Parathyroid adenoma (tissue), 2 donors: ENCODE data around the gene CCDC192.
"Not testable (repeated sequence)": the region's sequence is repeated elsewhere in the genome, so short reads cannot be mapped to it uniquely, and the experiment has no call there.

Experiments used
- H2AFZ ChIP-seq: fragments of 300-600 bp; sonication (generic); one replicate; pipeline ENCODE4 v1.7.0; 2017; ENCODE audit warnings: antibody characterized with exemption, mild to moderate bottlenecking
- H3K27ac ChIP-seq: fragments of 300-600 bp; sonication (generic); one replicate; pipeline ENCODE4 v1.7.0; 2017
- H3K27me3 ChIP-seq: fragments of 300-600 bp; sonication (generic); one replicate; pipeline ENCODE4 v1.7.0; 2017; ENCODE audit warnings: low read length; ENCODE audit not compliant: control insufficient read depth, insufficient read depth
- H3K36me3 ChIP-seq: fragments of 300-600 bp; sonication (generic); one replicate; pipeline ENCODE4 v1.7.0; 2017; ENCODE audit warnings: low read length; ENCODE audit not compliant: control insufficient read depth, insufficient read depth
- H3K4me1 ChIP-seq: fragments of 300-600 bp; sonication (generic); one replicate; pipeline ENCODE4 v1.7.0; 2017; ENCODE audit warnings: control low read depth
- H3K4me2 ChIP-seq: fragments of 300-600 bp; sonication (generic); one replicate; pipeline ENCODE4 v1.7.0; 2017; ENCODE audit warnings: low read length
- H3K4me3 ChIP-seq: fragments of 300-600 bp; sonication (generic); one replicate; pipeline ENCODE4 v1.7.0; 2017; ENCODE audit warnings: low read depth, low read length
- H3K79me2 ChIP-seq: fragments of 300-600 bp; sonication (generic); one replicate; pipeline ENCODE4 v1.7.0; 2017; ENCODE audit warnings: control low read depth
- H3K9ac ChIP-seq: fragments of 300-600 bp; sonication (generic); one replicate; pipeline ENCODE4 v1.7.0; 2017; ENCODE audit warnings: mild to moderate bottlenecking
- H3K9me3 ChIP-seq: fragments of 300-600 bp; sonication (generic); one replicate; pipeline ENCODE4 v1.7.0; 2017; ENCODE audit warnings: low read length; ENCODE audit not compliant: control insufficient read depth
- TF ChIP-seq, protein P1 (sequence below): fragments of 300-600 bp; sonication (generic); IDR thresholded peaks from one replicate; pipeline ENCODE4 v1.7.0; 2017; ENCODE audit warnings: antibody characterized with exemption, mild to moderate bottlenecking
- donor health status: primary hyperparathyroidism.

CCDC192 gene

DNA sequence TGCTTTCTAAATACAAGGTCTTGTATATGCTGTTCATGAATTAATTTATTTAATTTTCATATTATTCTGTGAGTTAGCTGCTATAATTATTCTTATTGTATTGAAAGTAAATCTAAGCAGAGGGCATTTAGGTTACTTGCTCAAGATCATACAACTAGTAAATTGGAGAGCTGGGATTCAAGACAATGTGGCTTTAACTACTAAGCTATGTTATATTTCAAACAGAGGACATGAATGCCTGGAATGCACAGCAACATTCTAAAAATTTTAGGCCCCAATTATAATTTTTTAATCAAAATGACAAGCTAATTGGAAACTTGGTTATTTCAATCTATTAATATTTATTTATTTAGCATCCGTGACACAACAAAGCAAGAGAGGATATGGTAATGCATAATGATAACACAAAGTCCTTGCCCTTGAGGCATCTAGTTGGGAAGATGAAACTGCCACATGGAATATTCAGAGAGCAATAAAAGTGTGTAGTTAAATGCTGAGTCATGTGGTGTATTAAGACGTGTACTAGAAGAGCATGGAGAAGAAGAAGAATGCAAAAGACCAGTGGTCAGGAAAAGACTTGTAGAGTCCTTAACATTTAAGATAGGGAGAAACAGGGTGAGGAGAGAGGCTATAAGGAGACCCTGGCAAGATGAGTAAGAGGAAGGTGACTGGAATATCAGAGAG lies 29.9 kb upstream of the CCDC192 start:
- TF ChIP-seq, protein P1, sequence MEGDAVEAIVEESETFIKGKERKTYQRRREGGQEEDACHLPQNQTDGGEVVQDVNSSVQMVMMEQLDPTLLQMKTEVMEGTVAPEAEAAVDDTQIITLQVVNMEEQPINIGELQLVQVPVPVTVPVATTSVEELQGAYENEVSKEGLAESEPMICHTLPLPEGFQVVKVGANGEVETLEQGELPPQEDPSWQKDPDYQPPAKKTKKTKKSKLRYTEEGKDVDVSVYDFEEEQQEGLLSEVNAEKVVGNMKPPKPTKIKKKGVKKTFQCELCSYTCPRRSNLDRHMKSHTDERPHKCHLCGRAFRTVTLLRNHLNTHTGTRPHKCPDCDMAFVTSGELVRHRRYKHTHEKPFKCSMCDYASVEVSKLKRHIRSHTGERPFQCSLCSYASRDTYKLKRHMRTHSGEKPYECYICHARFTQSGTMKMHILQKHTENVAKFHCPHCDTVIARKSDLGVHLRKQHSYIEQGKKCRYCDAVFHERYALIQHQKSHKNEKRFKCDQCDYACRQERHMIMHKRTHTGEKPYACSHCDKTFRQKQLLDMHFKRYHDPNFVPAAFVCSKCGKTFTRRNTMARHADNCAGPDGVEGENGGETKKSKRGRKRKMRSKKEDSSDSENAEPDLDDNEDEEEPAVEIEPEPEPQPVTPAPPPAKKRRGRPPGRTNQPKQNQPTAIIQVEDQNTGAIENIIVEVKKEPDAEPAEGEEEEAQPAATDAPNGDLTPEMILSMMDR = no peak
- Histone ChIP-seq H3K4me2 (no peak overlapping the region), H3K4me3 (no peak overlapping the region), H3K9me3 (no peaks in the 10 kb centered on the region), H3K4me1 (peaks cover 4% of the 10 kb centered on the region), H3K9ac (no peak overlapping the region), H3K36me3 (no peaks in the 10 kb centered on the region), H3K27ac (no peak overlapping the region), H3K79me2 (no peaks in the 10 kb centered on the region), H3K27me3 (no peaks in the 10 kb centered on the region), H2AFZ (no peak overlapping the region)

DNA sequence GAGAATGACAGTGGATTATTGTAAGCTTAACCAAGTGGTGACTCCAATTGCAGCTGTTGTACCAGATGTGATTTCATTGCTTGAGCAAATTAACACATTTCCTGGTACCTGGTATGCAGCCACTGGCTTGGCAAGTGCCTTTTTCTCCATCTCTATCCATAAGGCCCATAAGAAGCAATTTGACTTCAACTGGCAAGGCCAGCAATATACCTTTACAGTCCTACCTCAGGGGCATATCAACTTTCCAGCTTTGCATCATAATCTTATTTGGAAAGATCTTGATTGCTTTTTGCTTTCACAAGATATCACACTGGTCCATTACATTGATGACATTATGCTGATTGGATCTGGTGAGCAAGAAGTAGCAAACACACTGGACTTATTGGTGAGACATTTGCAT lies 26.2 kb upstream of the CCDC192 start:
- not testable (repeated sequence) for H3K79me2 ChIP-seq, H3K36me3 ChIP-seq, H3K9me3 ChIP-seq, H3K9ac ChIP-seq, H3K27me3 ChIP-seq, H3K4me2 ChIP-seq, H3K27ac ChIP-seq, H3K4me1 ChIP-seq, H3K4me3 ChIP-seq, H2AFZ ChIP-seq

DNA sequence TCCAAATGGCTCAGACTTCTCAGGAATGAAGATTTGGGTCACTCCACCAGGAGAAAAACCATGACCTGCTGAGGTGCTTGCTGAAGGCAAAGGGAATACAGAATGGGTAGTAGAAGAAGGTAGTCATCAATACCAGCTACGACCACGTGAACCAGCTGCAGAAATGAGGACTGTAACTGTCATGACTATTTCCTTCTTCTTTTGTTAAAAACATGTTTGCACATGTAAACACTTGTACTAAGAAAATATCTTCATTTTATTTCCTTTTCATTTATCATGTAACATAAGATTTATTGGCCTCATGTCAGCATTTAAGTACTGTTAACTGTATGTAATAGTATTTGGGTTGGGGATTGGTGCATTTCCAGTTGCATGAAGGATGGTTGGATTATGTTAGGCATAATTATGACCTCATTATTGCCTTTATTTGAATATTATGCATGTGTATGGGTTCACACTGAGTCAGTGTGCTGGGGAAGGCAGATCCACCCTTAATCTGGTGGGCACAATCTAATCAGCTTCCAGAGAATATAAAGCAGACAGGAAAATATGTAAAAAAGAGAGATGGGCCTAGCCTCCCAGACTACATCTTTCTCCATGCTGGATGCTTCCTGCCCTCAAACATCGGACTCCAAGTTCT lies 23.4 kb upstream of the CCDC192 start:
- not testable (repeated sequence) for H3K4me3 ChIP-seq, H3K27ac ChIP-seq, H2AFZ ChIP-seq, H3K9ac ChIP-seq, H3K36me3 ChIP-seq, H3K4me2 ChIP-seq, H3K27me3 ChIP-seq, H3K79me2 ChIP-seq, H3K4me1 ChIP-seq, H3K9me3 ChIP-seq

DNA sequence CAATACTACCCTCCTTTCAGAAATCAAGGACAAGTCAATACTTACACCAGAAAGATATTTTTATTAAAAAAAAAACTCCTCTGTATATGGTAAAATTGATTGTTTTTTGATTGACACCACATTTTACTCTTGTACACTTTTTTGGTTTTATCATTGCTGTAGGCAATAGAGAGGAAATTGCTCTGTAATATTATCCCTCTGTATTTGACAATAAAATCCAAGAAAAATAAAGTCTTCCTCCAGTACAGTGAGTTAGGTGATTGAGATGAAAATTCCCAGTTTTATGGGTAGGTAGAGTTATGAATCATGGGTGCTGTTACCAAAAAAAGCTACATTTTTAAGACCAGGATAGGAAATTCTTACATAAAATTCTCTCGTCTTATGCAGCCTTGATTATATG lies 22.6 kb upstream of the CCDC192 start:
- Histone ChIP-seq H3K4me2 (no peak overlapping the region), H3K9me3 (no peaks in the 10 kb centered on the region)

DNA sequence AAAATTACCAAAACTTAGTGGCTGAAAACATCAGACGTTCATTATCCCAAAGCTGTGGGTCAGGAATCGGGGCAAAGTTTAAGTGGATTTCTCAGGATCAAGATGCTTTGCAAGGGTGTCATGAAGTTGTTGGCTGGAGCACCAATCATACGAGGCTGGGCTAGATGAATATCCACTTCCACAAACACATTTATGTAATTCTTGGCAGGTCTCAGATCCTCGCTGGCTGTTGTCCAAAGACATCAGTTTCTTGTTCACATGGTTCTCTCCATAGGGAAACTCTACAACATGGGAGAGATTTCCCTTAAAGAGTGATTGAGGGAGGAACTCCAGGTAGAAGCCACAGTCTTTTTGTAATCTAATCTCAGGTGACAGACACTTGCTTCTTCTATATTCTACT lies 20.2 kb upstream of the CCDC192 start:
- Histone ChIP-seq H3K4me1 (no peaks in the 10 kb centered on the region), H3K79me2 (no peaks in the 10 kb centered on the region), H3K27me3 (no peaks in the 10 kb centered on the region), H3K4me3 (no peak overlapping the region), H3K27ac (no peak overlapping the region), H3K9ac (no peak overlapping the region), H3K9me3 (no peaks in the 10 kb centered on the region), H2AFZ (no peak overlapping the region), H3K36me3 (no peaks in the 10 kb centered on the region), H3K4me2 (no peak overlapping the region)
- TF ChIP-seq, protein P1 = no peak

More for the DNA sequence above, 22.6 kb upstream of the CCDC192 start:
- Histone ChIP-seq H3K27ac (no peak overlapping the region), H3K4me1 (no peaks in the 10 kb centered on the region), H3K9ac (no peak overlapping the region), H3K36me3 (no peaks in the 10 kb centered on the region), H2AFZ (no peak overlapping the region), H3K27me3 (no peaks in the 10 kb centered on the region), H3K4me3 (no peak overlapping the region), H3K79me2 (no peaks in the 10 kb centered on the region)
- TF ChIP-seq, protein P1 = no peak
